MM.1S (cell line): ENCODE data around the gene CSPG5.

Experiments
- DNase-seq: peaks from one replicate; pipeline ENCODE4 v3.0.0-alpha.2; 2015
- H2AFZ ChIP-seq: fragments of 300-600 bp; sonication (generic); 2 replicates; pipeline ENCODE4 v1.6.0; 2016; ENCODE audit warnings: antibody characterized with exemption, low read length
- H3F3A ChIP-seq: fragments of 300-600 bp; sonication (generic); 2 replicates; pipeline ENCODE4 v1.6.1; 2016; ENCODE audit warnings: mild to moderate bottlenecking, antibody characterized with exemption, low read length, moderate library complexity, mixed read lengths; ENCODE audit not compliant: insufficient read depth
- H3K27ac ChIP-seq: fragments of 300-600 bp; sonication (generic); 2 replicates; pipeline ENCODE4 v1.5.1; 2016; ENCODE audit warnings: mild to moderate bottlenecking, low read length
- H3K27me3 ChIP-seq: fragments of 300-600 bp; sonication (generic); replicated peaks from 2 replicates; pipeline ENCODE4 v1.6.0; 2016; ENCODE audit warnings: low read length; ENCODE audit not compliant: insufficient read depth
- H3K36me3 ChIP-seq: fragments of 300-600 bp; sonication (generic); replicated peaks from 2 replicates; pipeline ENCODE4 v1.6.1; 2016; ENCODE audit warnings: mild to moderate bottlenecking, low read length, mixed read lengths; ENCODE audit not compliant: insufficient read depth
- H3K4me1 ChIP-seq: fragments of 300-600 bp; sonication (generic); 2 replicates; pipeline ENCODE4 v1.6.1; 2016; ENCODE audit warnings: low read length, mixed read lengths
- H3K4me2 ChIP-seq: fragments of 300-600 bp; sonication (generic); 2 replicates; pipeline ENCODE4 v1.6.0; 2016; ENCODE audit warnings: low read depth, low read length
- H3K4me3 ChIP-seq: fragments of 300-600 bp; sonication (generic); 2 replicates; pipeline ENCODE4 v1.5.1; 2016; ENCODE audit warnings: low read length, mixed read lengths
- H3K79me2 ChIP-seq: fragments of 300-600 bp; sonication (generic); 2 replicates; pipeline ENCODE4 v1.6.1; 2016; ENCODE audit warnings: mixed run types, low read length, mixed read lengths
- H3K9ac ChIP-seq: fragments of 300-600 bp; sonication (generic); 2 replicates; pipeline ENCODE4 v1.6.1; 2016; ENCODE audit warnings: low read length, mixed read lengths
- H3K9me2 ChIP-seq: fragments of 300-600 bp; sonication (generic); replicated peaks from 2 replicates; pipeline ENCODE4 v1.6.1; 2016; ENCODE audit warnings: mild to moderate bottlenecking, low read length, mixed read lengths; ENCODE audit not compliant: insufficient read depth
- H3K9me3 ChIP-seq: fragments of 300-600 bp; sonication (generic); replicated peaks from 2 replicates; pipeline ENCODE4 v1.6.1; 2016; ENCODE audit warnings: mild to moderate bottlenecking, low read length, mixed read lengths; ENCODE audit not compliant: insufficient read depth
- H4K20me1 ChIP-seq: fragments of 300-600 bp; sonication (generic); 2 replicates; pipeline ENCODE4 v1.6.1; 2016; ENCODE audit warnings: mild to moderate bottlenecking, low read length, moderate library complexity, mixed read lengths; ENCODE audit not compliant: insufficient read depth
- CTCF ChIP-seq: fragments of 300-600 bp; sonication (generic); IDR thresholded peaks from 2 replicates; pipeline ENCODE4 v1.5.1; 2016; ENCODE audit warnings: antibody characterized with exemption, low read length, mixed read lengths
- EZH2 ChIP-seq: fragments of 300-600 bp; sonication (generic); optimal IDR thresholded peaks from 2 replicates; pipeline ENCODE3; 2017; ENCODE audit warnings: low read depth, mild to moderate bottlenecking, antibody characterized with exemption, low read length, mixed read lengths
- EZH2phosphoT487 ChIP-seq: fragments of 300-600 bp; sonication (generic); IDR thresholded peaks from 2 replicates; pipeline ENCODE4 v1.6.1; 2018; ENCODE audit warnings: antibody characterized with exemption, low read length

Gene CSPG5

GRCh38 chr3:47580481-47580880, 1.8 kb upstream of the CSPG5 start:
- peak; percentile 5 for DNase-seq
- H3K36me3 ChIP-seq, result no peaks in the 10 kb centered on the region

GRCh38 chr3:47579875-47580274, 1.2 kb upstream of the CSPG5 start:
- Histone ChIP-seq H3K4me3 (no peak overlapping the region), H4K20me1 (no peaks in the 10 kb centered on the region), H3K79me2 (no peaks in the 10 kb centered on the region), H3K9ac (no peak overlapping the region), H3K4me1 (no peaks in the 10 kb centered on the region), H2AFZ (no peak overlapping the region), H3F3A (peaks cover 7% of the 10 kb centered on the region), H3K9me3 (no peaks in the 10 kb centered on the region), H3K27ac (no peak overlapping the region), H3K36me3 (no peaks in the 10 kb centered on the region), H3K27me3 (peaks cover 13% of the 10 kb centered on the region), H3K4me2 (no peak overlapping the region), H3K9me2 (no peaks in the 10 kb centered on the region)
- DNase-seq, result peak; percentile 3
- TF ChIP-seq CTCF, result no peak
- TF ChIP-seq EZH2phosphoT487, result no peak
- no peak for TF ChIP-seq EZH2

More at GRCh38 chr3:47580481-47580880, 1.8 kb upstream of the CSPG5 start:
- no peaks in the 10 kb centered on the region for H3K4me1 ChIP-seq
- no peak overlapping the region for H3K27ac ChIP-seq
- TF ChIP-seq CTCF (no peak), EZH2 (no peak), EZH2phosphoT487 (no peak)
- peaks cover 7% of the 10 kb centered on the region for H3F3A ChIP-seq
- no peak overlapping the region for H3K4me3 ChIP-seq
- no peaks in the 10 kb centered on the region for H3K9me2 ChIP-seq
- no peak overlapping the region for H2AFZ ChIP-seq
- H3K9ac ChIP-seq, result no peak overlapping the region
- H3K79me2 ChIP-seq, result no peaks in the 10 kb centered on the region
- no peaks in the 10 kb centered on the region for H3K9me3 ChIP-seq
- H3K4me2 ChIP-seq, result no peak overlapping the region
- H3K27me3 ChIP-seq, result peaks cover 13% of the 10 kb centered on the region
- H4K20me1 ChIP-seq, result no peaks in the 10 kb centered on the region

- H2AFZ ChIP-seq, result peak overlapping the region; percentile 66
Observed at GRCh38 chr3:47578119-47578632, 489 bp downstream of the CSPG5 start.

More at GRCh38 chr3:47578119-47578632, 489 bp downstream of the CSPG5 start:
- Histone ChIP-seq H3K4me1 (no peaks in the 10 kb centered on the region), H3K27ac (no peak overlapping the region), H3K9ac (no peak overlapping the region), H3K4me3 (peak overlapping the region; percentile 60), H3K9me3 (no peaks in the 10 kb centered on the region), H3K4me2 (peak overlapping the region; percentile 79), H3F3A (peaks cover 7% of the 10 kb centered on the region), H4K20me1 (no peaks in the 10 kb centered on the region), H3K79me2 (no peaks in the 10 kb centered on the region), H3K36me3 (no peaks in the 10 kb centered on the region), H3K9me2 (no peaks in the 10 kb centered on the region), H3K27me3 (peaks cover 13% of the 10 kb centered on the region)
- no peak for TF ChIP-seq EZH2phosphoT487
- TF ChIP-seq CTCF, result no peak
- no peak for TF ChIP-seq EZH2
- peak; percentile 23 for DNase-seq
